Measurements from ENCODE around the gene CT55. TPM values are rescaled to one million over a fixed set of nuclear protein-coding genes. Genes with fewer than 3 reads are reported as not detected.
"Not testable (repeated sequence)": the region's sequence is repeated elsewhere in the genome, so short reads cannot be mapped to it uniquely, and the experiment has no call there.

The CT55 gene, protein sequence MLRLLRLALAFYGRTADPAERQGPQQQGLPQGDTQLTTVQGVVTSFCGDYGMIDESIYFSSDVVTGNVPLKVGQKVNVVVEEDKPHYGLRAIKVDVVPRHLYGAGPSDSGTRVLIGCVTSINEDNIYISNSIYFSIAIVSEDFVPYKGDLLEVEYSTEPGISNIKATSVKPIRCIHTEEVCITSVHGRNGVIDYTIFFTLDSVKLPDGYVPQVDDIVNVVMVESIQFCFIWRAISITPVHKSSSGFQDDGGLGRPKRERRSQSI
- not detected in 3 replicates for total RNA-seq
- long read RNA-seq: 0 reads

DNA sequence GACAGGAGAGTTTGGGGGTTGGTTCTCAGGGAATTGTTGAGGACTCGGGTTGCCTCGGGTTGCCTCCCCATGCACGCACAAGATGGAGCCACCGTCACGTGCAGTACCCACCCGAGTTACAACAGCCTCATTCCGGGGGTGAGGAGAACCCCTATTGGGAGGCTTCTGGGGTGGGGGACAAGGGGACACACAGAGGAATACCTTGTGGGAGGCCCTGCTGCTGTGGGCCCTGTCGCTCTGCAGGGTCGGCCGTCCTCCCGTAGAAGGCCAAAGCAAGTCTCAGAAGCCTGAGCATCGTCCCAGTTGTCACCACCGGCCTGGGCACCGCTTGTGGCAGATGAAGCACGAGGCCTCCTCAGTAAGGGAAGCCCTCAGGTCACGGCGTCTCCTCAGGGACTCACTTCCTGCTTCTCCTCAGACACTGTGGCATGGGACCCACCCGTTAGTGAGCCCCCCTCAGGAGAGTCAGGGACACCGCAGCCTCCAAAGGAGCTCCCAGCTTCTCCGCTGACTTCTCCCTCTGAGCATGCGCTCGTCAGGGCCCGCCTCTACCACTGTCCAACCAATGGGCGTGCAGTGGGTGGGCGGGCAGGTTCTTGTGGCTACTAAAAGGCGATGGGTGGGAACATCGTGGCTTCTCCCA, at the start of gene CT55:
Gene CT55, minus strand, starts transcription at position 522 of the 643 bp plus-strand sequence. Its CDS starts 227 bp downstream, at position 295.
- Mint-ChIP-seq H3K27ac (ENCODE audit: unreplicated experiment) (no peak within 1 kb of the TSS), H3K4me1 (ENCODE audit: low read depth) (no peaks in the 10 kb centered on the region), H3K36me3 (ENCODE audit: low read depth) (no peaks in the 10 kb centered on the region), H3K27me3 (ENCODE audit: low read depth) (peaks cover under 1% of the 10 kb centered on the region), H3K9me3 (ENCODE audit: low read depth) (peaks cover 27% of the 10 kb centered on the region), H3K4me3 (ENCODE audit: unreplicated experiment) (no peak within 1 kb of the TSS)
- TF ChIP-seq, protein P1, sequence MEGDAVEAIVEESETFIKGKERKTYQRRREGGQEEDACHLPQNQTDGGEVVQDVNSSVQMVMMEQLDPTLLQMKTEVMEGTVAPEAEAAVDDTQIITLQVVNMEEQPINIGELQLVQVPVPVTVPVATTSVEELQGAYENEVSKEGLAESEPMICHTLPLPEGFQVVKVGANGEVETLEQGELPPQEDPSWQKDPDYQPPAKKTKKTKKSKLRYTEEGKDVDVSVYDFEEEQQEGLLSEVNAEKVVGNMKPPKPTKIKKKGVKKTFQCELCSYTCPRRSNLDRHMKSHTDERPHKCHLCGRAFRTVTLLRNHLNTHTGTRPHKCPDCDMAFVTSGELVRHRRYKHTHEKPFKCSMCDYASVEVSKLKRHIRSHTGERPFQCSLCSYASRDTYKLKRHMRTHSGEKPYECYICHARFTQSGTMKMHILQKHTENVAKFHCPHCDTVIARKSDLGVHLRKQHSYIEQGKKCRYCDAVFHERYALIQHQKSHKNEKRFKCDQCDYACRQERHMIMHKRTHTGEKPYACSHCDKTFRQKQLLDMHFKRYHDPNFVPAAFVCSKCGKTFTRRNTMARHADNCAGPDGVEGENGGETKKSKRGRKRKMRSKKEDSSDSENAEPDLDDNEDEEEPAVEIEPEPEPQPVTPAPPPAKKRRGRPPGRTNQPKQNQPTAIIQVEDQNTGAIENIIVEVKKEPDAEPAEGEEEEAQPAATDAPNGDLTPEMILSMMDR (IDR thresholded peaks at IDR 0.05): no peak
- peak; percentile 76 for DNase-seq (ENCODE audit: low spot score)

DNA sequence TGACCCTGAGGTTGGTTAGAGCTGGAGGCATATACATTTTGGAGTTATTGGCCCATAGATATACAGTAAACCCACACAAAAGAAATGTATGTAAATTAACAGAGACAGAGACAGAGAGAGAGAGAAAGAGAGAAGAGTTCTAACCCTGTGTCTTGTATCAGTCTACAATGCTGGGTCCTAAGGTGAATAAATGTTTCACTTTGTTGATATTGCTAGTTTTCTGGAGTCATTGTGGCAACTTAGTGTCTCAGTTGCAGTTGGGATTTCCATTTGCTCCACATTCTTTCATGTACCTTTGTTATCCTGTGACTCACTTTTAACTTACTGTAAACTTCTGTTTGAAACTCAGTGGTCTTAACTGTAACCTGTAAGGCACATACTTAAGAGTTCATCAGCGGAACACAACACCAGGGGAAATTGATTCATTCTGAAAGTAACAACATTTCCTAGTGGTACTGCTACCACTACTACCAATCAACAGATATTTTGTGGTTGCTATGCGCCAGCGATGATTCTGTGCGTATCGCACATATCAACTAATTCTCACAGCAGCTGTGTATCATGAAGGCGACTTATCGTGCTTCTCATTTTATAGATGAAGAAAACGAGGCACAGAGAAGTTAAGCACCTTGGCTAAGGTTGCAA, 42.1 kb upstream of the CT55 start:
- H3K36me3 Mint-ChIP-seq (ENCODE audit: low read depth): no peaks in the 10 kb centered on the region
- H3K27me3 Mint-ChIP-seq (ENCODE audit: low read depth): no peaks in the 10 kb centered on the region

DNA sequence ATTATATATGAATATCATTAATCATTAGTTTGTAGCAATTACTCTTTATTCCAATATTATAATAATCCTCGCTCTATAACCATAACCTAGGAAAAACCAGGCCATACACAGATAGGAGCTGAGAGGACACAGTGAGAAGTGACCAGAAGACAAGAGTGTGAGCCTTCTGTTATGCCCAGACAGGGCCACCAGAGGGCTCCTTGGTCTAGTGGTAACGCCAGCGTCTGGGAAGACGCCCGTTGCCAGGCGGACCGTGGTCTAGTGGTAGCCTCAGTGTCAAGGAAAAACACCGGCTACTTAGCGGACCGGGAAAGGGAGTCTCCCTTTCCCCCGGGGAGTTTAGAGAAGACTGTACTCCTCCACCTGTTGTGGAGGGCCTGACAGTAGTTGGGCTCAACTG, 35.2 kb upstream of the CT55 start:
- peaks cover 52% of the 10 kb centered on the region for H3K9me3 Mint-ChIP-seq (ENCODE audit: low read depth)
- H3K36me3 Mint-ChIP-seq (ENCODE audit: low read depth); H3K4me1 Mint-ChIP-seq (ENCODE audit: low read depth); H3K27ac Mint-ChIP-seq (ENCODE audit: unreplicated experiment); H3K27me3 Mint-ChIP-seq (ENCODE audit: low read depth); DNase-seq (ENCODE audit: low spot score); H3K4me3 Mint-ChIP-seq (ENCODE audit: unreplicated experiment): not testable (repeated sequence)
- TF ChIP-seq, protein P1 (IDR thresholded peaks at IDR 0.05): peak; percentile 72

More for the DNA sequence above, 42.1 kb upstream of the CT55 start:
- TF ChIP-seq, protein P1 (IDR thresholded peaks at IDR 0.05): no peak
- no peak overlapping the region for H3K4me3 Mint-ChIP-seq (ENCODE audit: unreplicated experiment)
- H3K27ac Mint-ChIP-seq (ENCODE audit: unreplicated experiment): no peak overlapping the region
- H3K4me1 Mint-ChIP-seq (ENCODE audit: low read depth): no peaks in the 10 kb centered on the region
- DNase-seq (ENCODE audit: low spot score): no peak
- peaks cover 29% of the 10 kb centered on the region for H3K9me3 Mint-ChIP-seq (ENCODE audit: low read depth)

DNA sequence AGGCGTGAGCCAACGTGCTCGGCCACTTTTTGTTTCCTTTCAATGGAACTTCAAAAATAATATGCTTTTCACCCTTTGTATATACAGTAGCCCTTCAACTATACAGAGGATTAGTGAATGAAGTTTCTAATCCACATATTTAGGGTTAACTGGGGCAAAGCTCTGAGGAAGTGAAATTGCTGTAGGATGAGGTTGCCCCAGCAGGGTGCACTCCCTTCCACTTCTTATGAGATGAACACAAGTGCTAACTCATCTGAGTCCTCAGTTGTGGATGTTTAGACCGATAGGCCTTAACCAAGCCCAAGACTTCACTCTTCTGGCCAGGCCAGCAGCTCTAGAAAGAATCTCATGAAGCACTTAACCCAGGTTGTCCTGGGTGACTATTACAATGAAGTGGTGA, 29.1 kb upstream of the CT55 start:
- TF ChIP-seq, protein P1 (IDR thresholded peaks at IDR 0.05): no peak
- Mint-ChIP-seq H3K36me3 (ENCODE audit: low read depth) (no peaks in the 10 kb centered on the region), H3K27ac (ENCODE audit: unreplicated experiment) (no peak overlapping the region), H3K4me3 (ENCODE audit: unreplicated experiment) (no peak overlapping the region), H3K27me3 (ENCODE audit: low read depth) (no peaks in the 10 kb centered on the region), H3K9me3 (ENCODE audit: low read depth) (peaks cover 42% of the 10 kb centered on the region), H3K4me1 (ENCODE audit: low read depth) (no peaks in the 10 kb centered on the region)
- no peak for DNase-seq (ENCODE audit: low spot score)

DNA sequence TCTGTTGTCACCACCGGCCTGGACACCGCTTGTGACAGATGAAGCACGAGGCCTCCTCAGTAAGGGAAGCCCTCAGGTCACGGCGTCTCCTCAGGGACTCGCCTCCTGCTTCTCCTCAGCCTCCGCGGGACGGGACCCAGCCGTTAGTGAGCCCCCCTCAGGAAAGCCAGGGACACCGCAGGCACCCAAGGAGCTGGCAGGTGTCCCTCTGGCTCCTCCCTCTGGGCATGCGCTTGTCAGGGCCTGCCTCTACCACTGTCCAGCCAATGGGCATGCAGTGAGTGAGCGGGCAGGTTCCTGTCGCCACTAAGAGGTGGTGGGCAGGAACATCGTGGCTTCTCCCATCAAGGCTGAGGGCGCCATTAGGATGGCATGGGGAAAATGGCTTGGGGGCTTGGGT, 23.5 kb upstream of the CT55 start:
- H3K27ac Mint-ChIP-seq (ENCODE audit: unreplicated experiment): no peak overlapping the region
- H3K4me3 Mint-ChIP-seq (ENCODE audit: unreplicated experiment): no peak overlapping the region
- H3K36me3 Mint-ChIP-seq (ENCODE audit: low read depth): no peaks in the 10 kb centered on the region
- no peaks in the 10 kb centered on the region for H3K4me1 Mint-ChIP-seq (ENCODE audit: low read depth)
- TF ChIP-seq, protein P1 (IDR thresholded peaks at IDR 0.05): no peak
- no peaks in the 10 kb centered on the region for H3K27me3 Mint-ChIP-seq (ENCODE audit: low read depth)
- DNase-seq (ENCODE audit: low spot score): peak; percentile 67
- H3K9me3 Mint-ChIP-seq (ENCODE audit: low read depth): peaks cover 41% of the 10 kb centered on the region
